Hippocampal formation (tissue), 2 donors: ENCODE measurements around the gene LAMA2.
A peak's percentile ranks its signal among the peaks of the same experiment; 100 is the strongest.
"Not testable (repeated sequence)": the region's sequence is repeated elsewhere in the genome, so short reads cannot be mapped to it uniquely, and the experiment has no call there.

ENCODE experiments used
- DNase-seq, 2 donors: peaks; one replicate each; lab custom pipeline; 2025; lab: John Stamatoyannopoulos, UW

The LAMA2 gene

DNA sequence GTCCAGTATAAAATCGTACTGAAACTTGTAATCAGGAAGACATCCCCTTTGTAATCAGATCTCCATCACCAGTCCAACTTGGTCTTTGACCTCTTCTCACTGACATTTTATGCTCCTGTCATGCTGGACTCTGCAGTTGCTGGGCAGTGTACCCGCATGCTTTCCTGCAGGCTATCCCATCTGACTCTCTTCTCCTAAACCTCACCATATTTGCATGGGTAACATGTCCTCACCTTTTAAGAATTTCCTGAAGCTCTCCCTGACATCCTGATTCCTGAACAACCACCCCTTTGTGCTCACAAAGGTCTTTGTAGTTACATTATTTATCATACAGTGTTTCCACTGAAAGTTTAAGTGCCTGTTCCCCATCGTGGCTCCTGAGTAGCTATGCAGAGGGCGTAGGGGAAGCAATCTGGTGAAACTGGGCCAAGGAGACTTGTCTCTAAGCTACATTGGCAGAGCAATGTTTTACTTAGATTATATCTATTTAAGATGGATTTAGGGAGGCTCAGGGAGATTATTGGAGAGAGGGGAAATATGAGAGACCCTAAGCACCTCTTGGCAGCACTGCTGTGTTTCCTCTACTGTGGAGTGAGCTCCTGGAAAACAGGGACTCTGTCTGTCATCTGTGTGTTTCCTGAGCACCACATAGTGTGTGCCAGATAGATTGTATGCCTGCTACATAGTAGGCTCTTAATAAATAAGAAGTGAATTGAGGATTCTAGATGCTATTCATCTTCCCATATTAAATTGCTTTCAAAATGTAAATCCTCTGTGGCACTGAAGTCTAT, 124.0 kb downstream of the LAMA2 start:
- DNase-seq: no peak

DNA sequence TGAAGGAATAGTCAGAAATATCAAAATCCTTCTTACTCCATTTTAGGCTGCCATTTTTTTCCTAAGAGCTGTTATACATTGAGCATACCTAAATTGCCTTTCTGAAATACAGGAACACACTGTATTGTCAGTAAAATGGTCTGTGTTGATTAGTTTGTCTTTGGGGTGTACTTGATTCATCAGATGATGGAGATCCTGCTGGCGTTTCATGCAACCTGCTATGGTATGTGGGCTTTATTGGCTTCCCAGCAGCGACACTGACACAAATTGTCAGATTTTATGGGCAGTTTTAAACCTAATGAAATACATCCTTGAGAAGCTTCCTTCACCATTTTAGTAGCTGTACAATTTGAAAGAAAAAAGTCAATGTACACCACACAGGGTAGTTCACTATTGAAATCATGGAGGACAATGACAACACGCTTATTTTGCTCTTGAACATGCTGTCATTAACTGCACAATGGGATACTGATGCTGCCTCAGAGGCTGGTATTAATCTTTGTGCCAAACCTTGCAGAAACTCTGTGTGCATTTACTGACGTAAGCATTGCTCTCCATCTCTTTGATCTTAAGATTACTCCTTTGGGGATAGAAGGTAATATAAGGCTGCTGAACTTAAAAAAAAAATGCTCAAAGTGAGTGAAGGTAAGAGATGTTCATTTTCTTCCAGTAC, 124.9 kb downstream of the LAMA2 start:
- no peak for DNase-seq

DNA sequence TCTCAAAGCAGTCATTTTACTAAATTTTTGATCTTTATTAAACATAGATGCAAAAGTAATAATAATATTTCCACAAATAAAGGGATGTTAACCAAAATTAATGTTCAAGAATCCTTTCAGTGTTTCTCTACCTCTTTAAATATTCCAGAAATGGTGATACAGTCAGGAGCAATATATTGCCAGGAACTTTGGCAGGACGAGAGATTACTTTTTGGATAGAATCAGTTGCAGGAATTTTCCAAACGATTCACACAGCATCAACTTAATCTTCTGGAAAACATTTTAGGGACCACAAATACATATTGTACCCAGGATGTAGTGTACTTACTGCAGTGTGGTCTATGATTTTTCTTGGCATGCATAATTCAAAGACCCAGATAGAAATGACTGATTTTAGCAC, 125.7 kb downstream of the LAMA2 start:
- DNase-seq: no peak

DNA sequence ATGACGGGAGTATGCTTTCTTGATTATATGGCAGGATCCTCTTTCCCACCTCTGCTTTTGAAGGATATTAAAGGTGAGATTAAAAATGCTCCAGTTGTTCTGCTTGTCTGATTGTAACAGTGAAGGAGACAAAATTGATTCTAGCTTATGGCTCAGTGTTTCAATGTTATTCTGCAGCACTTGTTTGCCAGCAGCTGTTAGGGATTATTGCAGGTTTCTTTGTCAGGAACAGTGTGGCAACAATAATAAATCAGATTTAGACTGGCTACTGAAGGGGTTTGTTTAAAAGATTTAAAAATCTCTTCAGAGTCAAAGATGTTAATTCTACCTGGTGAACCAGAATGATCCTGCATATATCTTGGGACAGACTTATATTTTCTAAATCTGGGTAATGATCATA, 126.9 kb downstream of the LAMA2 start:
- no peak for DNase-seq

DNA sequence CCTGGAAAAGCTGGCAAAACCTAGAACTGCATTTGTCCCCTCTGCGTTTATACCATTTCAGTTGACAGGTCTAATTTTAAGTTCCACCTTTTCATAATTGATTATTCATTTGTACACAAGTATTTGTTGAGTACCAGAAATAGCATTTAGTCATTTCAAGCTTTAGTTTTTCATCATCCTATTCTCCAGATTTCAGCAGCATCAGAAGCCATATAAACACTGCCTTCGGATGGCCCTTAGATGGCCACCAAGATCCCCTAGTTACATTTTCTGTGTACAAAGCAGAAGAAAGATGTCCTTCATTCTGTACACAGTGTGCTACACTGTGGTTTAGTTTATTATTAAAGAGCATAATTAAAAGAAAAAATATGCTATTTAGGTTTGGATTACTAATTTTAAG, 131.4 kb downstream of the LAMA2 start:
- no peak for DNase-seq

DNA sequence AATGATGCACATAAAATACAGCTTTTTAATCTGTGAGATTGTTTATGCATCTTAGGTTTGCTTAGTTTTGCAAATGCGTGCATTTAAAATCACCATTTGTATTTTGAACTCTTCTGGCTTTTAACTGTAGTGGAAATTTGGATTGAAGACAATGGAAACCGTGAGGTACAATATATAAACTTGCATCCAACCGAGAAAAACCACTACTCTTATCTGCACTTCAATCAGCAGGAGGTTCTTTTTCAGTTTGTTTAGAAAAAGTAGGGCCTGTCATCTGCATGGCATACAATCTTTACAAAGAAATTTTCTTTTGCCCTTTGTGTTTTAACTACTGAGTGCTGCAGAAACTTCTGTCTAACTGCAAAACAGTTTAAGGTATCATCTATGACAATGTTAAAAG, 132.8 kb downstream of the LAMA2 start:
- no peak for DNase-seq

DNA sequence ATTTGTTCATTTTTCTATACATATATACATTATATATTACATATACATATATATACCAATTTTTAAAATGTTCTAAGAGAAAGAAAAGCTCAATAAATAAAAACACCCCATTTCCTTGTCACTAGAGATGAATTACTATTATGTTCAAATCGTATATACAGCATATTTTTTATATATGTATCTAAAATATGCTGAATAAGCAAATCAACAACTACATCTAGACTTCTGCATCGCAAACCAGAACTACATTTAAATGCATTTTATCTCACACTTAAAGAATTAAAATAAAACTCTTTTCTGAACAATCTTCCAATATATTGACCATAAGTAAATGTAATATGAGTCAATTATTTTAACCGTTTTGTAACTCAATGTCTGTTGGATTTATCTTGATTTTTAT, 133.9 kb downstream of the LAMA2 start:
- no peak for DNase-seq

DNA sequence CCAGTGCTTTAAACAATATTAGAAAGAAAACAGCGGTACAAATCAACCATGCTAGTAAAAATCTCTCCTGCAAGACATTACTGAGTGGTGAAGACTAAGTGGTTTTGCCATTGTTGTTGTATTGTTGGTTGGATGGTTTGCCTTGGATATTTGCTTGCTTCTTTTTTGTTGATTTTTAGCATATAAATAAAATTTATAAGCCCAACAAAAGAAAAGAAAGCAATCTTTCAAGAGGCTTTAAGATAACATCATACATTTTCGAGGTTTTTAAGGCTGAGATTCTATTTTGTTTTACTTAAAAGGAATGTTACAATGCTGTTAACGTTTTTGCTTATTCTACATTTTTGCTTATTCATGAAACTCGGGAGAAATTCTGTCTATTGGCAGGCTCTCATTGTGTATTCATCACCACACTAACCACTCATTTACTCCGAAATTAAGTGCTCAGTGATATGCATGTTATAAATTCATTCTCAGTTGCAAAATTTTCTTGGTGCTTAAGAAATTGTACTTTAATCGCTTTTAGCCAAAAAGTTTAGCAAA, 139.1 kb downstream of the LAMA2 start:
- DNase-seq: no peak

DNA sequence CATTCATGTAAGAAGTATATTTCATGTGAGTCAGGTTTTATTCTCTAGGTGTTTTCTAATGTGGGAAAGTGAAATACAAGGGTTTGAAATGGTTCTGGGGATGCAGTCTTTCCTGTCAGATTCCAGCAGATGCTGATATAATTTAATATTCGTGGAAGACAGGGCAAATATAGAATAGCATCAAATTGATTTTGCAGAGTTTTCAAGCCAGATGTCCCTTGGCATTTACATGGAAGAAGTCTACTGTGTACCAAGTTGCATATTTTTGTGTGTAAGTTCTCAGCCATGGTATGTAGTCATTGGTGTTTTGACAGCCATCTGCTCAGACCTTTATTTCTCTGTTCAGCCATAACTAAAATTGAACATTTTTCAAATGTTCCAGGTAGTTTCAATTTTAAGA, 143.7 kb downstream of the LAMA2 start:
- no peak for DNase-seq

DNA sequence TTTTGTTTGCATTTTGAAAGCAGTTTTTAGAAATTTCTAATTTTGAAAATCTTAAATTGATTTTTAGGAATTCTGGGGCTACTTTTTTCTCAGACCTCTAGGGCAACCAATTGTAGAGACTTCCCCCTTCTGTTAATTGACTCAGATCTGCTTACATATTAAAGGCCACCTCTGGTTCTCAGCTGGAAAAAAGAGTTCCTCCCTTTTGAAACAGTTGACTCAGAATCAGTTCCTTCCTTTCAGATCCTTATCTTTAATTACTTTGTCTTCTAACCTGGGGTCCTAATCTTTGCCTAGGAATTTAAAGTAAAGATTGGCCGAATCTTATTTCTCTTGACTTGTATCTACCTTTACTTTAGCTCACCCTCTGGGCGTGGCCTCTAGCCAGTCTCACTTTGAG, 146.8 kb downstream of the LAMA2 start:
- no peak for DNase-seq

DNA sequence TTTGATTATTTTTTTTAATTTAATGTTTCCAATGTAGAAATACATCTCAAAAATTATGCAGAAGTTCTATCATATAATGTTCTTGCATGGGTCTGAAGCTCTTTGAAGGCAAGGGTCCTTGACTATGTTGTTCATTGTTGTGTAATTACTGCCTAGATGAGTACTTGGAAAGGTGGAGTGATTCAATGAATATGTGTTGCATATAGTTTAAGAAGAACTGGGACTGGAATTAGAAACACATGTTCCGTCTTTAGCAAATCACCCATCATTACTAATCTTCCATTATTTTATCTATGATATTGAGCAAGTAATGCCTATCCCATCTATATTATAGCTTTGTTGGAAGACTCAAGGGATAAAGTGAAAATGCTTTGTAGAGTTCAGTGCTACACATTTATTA, 147.3 kb downstream of the LAMA2 start:
- no peak for DNase-seq

DNA sequence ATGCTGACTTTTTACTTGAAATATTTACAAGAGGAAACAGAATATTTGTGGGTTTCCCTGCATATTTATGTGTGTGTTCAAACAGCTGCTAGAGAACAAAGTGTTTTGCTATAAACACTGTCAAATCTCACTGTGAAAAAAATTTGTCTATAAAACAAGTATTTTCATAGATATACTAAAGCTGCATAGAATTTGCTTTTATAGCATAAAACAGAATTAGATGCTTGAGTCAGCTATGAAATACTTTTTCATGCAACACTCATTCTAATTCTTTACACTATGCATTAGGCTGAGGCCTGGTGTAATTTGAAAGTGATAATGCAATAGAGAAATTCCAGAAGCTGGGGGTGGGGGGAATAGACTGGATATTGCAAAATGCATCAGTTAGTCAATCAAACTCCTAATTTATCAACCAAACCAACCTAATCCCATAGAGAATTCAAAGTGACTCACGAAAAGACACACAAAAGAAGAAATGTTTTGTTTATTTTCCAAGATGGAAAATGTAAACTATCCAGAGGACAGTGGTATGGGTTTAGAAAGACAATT, 148.2 kb downstream of the LAMA2 start:
- DNase-seq: no peak

DNA sequence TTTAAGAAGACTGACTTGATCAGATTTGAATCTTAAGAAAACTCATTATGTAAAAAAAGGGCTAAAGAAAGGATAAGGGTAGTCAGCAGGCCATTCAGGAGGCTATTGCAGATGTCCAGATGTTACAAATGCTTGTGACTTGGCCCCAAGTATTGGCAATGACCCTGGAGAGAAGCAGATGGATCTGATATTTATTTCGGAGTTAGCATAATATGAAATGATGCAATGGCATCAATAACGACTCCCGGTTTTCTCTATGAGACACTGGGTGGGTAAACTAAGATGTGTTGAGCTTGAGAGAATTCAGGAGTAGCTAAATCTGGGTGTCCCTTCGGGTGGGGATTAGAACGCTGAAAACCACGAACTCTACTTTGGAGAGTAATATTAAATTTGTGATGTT, 149.7 kb downstream of the LAMA2 start:
- no peak for DNase-seq

DNA sequence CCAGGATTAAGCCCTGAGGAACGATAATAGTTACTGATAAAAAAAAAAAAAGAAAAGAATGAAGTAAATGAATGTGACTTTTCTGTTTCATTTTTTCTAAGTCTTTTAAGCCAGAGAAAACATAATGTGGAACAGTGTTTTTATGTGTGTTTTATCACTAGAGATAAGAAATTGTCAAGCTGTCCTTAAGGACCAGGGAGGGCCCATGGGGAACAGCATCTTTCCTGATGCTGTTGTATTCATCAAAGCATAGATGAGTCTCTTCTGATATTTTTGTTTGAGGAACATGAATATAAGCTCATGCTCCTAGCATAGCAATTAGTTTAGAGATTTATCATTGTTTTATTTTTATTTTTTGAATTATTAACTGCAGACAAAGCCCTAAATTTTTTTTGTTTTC, 150.2 kb downstream of the LAMA2 start:
- no peak for DNase-seq

DNA sequence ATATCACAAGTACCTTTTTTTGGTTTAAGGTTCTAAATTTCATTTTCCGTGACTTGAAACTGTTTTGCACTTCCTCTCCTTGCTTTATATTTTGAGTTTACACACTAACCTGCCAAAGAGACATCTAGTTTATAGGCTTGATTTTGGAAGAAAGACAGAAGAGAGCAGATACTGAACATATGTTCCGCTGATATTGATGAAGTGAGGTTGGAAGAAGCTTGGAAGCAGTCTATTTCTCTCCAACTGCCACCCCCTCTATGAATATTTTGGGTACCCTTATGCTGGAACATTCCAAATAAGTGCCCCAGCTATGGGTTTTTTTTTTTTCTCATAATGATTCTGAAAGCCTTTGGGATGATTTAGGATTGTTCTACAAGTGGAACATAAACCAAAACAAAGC, 150.6 kb downstream of the LAMA2 start:
- DNase-seq: no peak

DNA sequence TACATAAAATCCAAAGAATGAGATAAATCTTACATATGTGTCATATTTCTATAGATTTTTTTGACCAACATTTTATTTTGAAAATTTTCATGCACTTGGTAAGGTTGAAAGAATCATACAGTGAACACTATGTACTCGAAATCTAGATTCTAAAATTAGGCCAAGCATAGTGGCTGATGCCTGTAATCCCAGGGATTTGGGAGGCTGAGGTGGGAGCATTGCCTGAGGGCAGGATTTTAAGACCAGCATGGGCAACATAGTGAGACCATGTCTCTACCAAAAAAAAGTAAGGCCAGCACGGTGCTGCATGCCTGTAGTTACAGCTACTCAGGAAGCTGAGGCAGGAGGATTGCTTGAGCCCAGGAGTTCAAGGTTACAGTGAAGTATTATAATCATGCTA, 158.6 kb downstream of the LAMA2 start:
- no peak for DNase-seq

DNA sequence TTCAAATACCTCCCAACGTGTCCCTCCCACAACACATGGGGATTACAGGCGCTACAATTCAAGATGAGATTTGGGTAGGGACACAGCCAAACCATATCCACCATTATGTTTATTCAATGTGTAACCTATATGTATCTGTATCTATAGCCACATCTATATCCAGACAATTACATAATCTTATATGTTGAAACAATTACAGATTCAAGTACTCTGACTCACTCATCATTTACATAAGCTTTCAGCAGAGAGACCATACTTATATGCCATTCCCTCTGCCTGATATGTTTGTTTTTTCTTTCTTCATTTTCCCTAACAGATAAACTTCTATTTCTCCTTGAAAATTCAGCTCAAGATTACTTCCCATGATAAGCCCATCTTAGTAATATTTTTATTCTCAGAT, 163.6 kb downstream of the LAMA2 start:
- no peak for DNase-seq

DNA sequence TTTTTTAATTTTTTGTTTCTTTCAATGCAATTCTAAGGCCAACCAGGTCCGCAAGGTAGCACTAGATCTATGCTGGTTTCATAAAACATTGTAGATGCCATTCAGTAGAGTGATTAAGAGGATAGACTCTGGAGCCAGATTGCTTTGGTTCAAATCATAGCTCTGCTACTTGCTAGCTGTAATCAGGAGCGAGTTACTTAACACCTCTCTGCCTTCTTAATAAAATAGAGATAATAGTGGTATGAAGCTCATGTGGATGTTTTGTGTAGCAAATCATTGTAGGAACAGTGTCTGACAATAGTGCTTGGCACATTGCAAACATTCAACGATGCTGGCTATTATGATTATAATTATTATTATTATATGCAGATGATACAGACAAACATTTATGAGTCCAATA, 164.9 kb downstream of the LAMA2 start:
- no peak for DNase-seq

DNA sequence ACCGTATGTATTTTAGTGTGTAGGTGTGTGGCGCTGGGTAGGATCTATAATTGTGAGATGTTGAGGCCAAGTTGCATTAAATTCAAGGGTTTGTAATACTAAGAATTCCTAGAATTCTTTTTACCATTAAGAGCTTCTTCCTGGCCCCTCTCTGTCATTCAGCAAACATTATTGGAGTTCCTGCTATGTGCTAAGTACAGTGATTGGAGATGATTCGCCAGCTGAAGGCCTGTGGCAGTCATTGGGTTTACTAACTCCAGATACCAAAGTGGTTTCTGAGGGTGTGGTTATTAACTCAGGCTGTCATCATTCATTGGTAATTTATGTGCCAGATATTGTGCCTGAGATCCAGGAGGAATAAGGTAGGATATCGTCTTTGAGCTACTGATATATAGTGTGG, 167.1 kb downstream of the LAMA2 start:
- no peak for DNase-seq

DNA sequence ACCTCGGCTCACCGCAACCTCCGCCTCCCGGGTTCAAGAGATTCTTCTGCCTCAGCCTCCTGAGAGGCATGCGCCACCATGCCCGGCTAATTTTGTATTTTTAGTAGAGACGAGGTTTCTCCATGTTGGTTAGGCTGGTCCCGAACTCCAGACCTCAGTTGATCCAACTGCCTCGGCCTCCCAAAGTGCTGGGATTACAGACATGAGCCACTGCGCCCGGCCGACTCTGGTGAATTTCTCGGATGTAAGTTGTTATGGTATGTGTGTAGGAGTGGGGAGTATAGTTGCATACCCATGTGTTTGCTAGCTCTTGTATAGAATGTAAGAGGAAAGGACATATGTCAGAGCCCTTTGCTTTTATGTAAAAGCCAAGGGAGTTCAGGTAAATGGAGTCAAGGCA, 170.2 kb downstream of the LAMA2 start:
- DNase-seq: not testable (repeated sequence)

DNA sequence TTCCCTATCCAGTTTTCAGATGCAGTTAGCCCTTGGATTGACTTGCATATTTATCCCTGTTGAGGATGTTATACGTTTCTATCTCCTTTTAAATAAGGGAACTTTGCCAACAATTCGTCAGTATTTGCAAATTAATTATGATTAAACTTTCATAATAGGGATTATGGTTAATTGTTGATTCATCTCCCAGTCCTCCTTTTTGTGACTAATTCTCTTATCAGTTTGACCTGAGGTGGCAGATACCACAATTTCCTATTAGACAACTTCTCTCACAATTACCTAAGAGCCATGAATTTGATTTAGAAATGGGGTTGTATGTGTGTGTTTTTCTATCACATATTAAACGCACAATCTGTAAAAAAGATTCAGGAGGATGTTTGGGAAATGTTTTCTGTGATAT, 172.9 kb downstream of the LAMA2 start:
- no peak for DNase-seq

DNA sequence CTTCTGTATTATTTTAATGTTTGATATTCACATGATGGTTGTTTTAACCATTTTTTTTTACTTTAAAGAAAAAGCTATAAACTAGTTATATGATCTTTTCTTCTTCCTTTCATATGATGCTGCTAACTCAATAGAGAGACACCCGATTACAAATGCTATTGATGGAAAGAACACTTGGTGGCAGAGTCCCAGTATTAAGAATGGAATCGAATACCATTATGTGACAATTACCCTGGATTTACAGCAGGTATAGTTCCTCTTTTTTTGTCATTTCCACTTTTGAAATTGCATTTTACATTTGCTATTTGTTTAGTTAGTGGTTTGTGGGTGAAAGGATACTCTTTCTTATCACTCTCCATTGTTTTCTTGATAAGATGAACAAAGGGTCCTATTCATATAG, 176.7 kb downstream of the LAMA2 start:
- peak in 1 of 2 donors; percentile 58 for DNase-seq

DNA sequence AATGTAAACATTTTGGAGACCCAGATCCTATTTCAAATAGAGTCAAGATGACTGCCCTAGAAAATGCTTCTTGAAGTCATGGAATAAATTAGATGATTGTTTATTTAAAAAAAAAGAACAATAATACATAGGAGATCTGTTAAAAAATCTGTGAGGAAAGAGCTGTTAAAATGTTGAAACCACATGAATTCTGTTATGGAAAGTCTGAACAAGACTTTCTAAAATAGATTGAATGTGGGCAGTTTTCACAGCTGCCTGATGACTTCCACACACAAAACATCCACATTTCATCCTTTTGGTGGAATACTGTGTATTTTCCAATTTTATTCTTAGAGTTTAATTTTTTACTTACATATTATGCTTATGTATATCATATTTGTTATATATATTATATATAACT, 186.1 kb downstream of the LAMA2 start:
- no peak for DNase-seq
